GM19035 (cell line): ENCODE measurements around the gene CTSL.
"Not testable (repeated sequence)": the region's sequence is repeated elsewhere in the genome, so short reads cannot be mapped to it uniquely, and the experiment has no call there.

ENCODE experiments used
- ATAC-seq: cut with Tn5 transposase; IDR thresholded peaks from one replicate; pipeline ENCODE4 v1.9.1; 2021; ENCODE audit not compliant: unreplicated experiment

Gene CTSL

DNA sequence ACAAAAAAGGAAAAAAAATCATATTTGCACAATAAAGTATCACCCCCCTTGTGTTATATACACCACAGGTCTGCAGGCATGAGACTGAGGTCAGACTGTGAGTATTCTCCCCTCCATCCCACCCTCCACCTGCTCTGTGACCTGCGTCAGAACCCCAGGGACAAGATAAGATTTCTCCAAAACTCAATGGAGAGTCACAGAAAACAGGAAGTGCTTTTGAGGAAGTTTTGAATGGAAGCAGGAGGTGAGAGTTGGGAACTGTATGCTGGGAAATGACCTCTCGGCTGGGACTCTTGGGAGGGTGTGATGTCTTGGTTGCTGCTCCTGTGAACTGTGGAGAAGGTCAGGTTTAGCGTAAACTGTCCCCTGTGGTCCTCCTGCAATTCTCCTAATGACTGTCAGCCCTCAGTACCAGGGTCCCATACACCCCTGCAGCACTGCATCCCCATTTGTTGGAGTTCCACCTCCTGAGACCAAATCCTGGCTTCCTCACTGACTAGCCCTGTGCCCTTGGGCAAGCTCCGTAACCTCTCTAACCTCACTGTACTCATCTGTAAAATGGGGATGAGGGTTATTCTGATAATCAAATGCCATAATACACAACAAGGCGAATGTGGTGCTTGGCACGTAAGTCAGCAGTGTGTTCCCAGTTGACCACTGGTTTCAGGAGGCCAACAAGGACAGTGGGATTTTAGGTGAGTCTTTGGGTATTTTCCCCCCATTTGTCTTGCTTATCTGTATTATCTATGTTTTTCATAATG lies 6.9 kb upstream of the CTSL start:
- no peak for ATAC-seq

DNA sequence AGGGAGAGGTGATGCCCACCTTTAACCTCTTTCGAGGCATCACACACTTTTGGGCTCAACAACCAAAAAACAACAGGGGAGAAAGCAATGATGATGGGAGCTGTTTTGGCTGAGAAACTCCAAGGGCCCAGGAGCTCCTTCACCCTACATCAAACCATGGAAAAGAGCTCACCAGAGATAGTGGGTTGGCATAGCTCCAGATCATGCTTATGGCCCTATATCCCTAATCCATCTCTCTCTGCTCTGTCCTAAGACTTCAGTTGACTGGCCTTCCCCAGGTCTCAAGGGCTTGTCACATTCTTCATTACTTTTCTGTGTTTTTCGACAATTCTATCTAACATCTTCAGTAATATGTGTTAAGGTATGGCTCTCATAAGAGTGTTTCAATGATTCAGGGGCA lies 5.7 kb upstream of the CTSL start:
- no peak for ATAC-seq

DNA sequence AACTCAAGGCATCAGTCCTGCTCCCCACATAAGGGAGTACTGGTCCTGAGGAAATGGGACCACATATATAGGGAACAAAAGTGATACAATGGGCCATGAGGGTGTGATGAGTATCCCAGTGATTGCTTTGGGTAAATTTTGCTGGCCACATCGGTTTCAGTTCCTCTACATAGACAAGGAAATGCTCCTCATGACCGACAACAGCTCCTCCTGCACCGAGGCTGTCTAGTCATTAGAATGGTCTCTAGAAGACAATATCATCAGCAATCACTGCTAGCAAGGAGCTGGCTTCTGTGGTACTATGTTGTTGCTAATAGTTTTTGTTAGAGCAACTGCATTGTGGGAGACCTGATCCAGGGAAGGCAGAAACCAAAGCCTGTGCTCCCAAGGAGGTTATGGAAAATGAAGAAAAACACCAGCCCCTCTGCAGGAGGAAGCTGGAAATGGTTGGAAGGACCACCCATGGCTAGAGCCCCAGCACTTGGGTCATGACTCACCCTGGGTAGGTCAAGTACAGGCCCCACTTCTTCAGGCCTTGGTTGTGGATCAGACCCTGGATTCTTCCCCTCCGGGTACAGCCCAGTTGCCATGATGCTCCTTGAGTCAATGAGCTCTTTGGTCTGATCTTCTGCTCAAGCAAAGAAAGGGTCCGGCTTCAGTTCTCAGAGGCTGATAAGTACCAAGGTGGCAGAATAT lies 3.4 kb upstream of the CTSL start:
- no peak for ATAC-seq

DNA sequence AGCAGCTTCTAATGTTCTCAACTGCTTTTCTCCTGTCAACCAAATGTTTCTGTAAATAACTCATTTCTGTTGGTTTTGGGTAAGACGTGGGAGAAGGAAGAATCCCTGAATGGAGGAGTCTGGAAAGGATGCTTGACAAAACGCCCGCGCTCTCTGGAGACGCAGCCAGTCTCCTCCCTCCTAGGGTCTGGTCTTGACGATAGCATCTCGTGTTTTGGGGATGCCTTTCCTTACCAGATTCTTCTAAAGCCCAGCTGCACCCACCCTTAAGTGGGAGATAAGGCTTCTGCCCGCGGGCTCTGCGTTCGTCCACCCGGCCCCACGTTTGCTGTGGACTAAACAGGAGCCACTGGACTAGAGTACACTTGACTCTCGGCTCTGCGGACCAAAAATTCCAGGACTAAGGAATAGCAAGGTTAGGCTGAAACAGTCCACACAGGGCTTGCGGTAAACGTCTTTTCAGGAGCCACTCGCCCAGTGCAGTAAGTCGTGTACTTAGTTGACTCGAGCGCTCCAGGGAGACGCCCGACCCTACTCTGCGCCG lies 491 bp upstream of the CTSL start:
- ATAC-seq: no peak

DNA sequence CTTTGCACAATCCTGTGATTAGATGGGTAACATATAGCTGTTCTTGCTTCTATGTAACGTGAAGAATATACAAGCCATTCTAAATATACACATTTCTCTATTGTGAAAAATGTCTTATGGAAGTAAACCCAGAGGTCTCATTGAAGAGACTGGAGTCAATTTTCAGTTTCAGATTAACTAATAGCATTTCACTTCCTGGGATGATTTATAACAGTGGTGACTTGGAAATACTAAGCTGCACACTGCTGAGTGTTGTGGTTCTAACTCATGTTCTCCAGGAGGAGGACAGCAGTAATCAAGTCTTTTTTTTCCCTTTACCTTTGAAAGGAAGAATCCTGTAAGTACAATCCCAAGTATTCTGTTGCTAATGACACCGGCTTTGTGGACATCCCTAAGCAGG lies 3.3 kb downstream of the CTSL start:
- no peak for ATAC-seq

DNA sequence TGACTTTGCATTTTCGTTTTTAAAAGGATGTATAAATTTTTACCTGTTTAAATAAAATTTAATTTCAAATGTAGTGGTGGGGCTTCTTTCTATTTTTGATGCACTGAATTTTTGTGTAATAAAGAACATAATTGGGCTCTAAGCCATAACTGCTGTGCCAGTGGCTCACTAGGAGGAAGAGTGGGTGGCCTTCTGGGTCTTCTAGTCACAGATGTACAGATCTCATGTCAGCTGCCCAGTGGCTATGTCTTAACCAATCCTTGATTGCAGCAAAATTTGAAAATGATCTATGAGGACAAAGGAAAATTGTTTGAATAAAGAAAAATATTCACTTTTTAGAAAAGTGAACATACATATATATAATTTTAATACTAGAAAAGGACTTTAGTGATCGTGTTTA lies 5.4 kb downstream of the CTSL start:
- ATAC-seq: no peak

GRCh38 chr9:87732344-87732743 lies 6.4 kb downstream of the CTSL start:
- ATAC-seq: no peak

GRCh38 chr9:87732756-87733155 lies 6.8 kb downstream of the CTSL start:
- ATAC-seq: no peak

DNA sequence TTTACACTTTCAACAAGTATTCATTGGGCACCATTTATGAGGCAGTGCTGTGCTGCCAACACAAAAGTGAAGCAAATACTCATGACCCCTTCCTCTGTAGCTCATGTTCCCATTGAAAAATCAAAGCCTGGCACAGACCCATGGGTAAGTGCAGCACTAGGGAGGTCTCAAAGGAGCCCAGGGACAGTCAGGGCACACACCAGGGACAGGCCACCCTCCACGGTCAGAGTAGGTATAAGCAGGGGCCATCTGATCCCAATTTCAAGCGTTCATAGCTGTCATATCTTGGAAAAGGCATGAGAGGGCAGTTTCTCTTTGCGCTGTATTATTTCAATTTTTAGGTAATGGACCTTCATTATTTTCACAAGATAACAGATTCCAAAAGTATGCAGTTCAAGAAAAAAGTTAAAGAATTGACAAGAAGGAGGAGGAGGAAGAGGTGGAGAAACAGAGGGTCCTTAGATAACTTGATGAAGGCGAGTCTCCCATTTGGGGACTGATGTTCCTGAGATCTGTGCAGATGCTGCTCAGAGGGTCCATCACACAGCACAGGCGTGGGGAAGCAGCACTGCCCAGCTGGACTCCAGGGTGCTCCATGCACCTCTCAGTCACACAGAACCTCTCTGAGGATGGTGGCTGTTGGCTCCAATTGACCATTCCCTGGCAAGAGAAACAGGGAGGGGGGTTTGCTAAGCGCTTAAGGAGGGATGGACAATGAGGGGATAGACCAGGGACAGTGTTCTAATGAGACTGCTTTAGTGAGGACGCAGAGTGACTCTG lies 7.5 kb downstream of the CTSL start:
- ATAC-seq: no peak

DNA sequence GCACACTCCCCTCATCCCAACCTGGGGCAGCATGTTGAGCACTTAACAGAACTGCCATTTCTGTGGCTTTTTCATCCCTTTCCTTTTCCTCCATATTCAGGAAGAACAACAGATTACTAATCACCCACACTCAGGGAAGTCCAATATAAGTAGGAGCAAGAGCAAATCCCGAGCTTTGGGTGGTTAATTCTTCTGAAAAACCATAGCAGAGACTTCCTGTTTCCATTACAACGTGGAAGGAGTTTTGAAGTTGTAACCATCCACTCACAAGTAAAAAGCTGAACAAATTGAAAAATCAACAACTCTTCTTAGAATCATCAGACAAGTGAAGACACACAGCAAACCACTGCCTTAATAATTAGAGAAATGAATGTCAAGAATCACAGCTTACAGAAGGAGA lies 8.2 kb downstream of the CTSL start:
- ATAC-seq: no peak

GRCh38 chr9:87739546-87739945 lies 13.6 kb downstream of the CTSL start:
- ATAC-seq: no peak

GRCh38 chr9:87740209-87740608 lies 14.3 kb downstream of the CTSL start:
- ATAC-seq: no peak

DNA sequence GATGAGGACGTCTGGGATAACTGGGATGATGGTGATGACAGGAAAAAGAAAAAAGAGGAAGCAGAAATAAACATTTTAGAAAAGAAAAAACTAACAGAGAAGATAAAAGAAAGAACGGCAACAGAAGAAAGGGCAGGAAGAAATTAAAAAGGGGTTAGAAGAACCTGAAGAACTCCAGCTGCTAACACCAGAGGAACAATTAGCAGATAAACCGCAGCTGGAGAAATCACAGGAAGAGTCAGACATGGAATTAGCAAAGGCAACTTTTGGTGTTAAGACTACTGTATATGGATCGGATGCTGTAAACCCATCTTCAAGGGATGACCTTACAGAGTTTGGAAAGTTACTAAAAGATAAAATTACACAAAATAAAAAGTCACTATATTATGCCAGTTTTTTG lies 15.4 kb downstream of the CTSL start:
- no peak for ATAC-seq

DNA sequence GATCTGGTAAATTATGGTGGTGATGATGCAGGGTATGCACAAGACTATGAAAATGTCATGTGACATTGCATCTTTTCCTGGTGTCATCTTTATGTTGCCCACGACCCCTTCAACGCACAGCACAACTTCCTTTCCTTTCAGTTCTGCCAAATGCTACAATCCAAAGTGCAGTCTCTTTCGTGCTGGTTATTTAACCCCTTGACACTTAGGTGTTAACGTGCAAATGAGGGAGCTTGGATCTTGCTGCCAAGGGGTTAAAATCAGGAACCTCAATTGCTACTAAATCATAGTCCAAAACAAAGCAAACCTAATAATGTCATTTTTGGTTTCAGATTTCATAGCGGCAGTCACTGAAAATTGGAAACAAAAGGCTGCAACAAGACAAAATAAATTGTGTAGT lies 16.0 kb downstream of the CTSL start:
- ATAC-seq: no peak

DNA sequence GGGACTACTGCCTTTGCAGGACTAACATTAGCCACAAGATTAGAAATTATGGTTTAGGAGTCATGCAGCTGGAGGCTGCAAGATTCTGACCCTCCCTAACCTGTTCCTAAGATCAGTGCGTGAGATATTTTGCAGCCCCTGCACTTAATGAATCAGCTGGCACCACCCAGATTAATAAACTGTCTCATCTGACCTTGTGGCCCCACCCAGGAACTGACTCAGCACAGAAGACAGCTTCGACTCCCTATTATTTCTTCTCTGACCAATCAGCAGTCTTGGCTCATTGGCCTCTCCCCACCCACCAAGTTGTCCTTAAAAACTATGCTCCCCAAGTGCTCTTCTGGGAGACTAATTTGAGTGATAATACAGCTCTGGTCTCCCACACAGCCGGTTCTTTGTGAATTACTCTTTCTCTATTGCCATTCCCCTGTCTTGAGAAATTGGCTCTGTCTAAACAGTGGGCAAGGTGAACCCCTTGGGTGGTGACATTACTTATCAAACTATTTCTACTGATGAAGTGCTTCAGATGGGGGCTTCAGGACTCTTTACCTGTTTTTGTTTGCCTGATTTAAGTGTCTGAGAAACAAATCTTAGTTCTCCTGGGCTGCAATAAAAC lies 17.0 kb downstream of the CTSL start:
- no peak for ATAC-seq

DNA sequence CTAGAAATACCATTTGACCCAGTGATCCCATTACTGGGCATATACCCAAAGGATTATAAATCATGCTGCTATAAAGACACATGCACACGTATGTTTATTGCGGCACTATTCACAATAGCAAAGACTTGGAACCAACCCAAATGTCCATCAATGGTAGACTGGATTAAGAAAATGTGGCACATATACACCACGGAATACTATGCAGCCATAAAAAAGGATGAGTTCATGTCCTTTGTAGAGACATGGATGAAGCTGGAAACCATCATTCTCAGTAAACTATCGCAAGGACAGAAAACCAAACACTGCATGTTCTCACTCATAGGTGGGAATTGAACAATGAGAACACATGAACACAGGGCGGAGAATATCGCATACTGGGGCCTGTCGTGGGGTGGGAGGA lies 18.3 kb downstream of the CTSL start:
- not testable (repeated sequence) for ATAC-seq

- ATAC-seq: no peak
Measured at GRCh38 chr9:87746186-87746585, 20.3 kb downstream of the CTSL start.

DNA sequence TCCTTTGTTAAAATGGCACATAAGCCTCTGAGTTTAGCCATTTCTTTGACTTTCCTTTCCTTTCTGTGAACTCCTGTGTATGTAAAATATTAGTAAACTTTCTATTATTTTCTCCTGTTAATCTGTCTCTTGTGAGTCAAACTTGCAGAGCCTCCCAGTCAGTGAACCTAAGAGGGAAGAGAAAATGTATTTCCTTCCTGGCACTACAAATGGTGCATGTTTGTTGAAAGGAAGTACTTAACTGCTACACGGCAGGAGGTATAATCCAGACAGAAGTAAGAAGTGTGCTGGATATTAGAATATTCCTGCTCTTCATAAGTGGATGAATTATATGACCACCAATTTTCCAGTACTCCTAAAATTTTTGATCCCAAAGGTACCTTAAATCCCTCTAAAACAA lies 23.0 kb downstream of the CTSL start:
- ATAC-seq: no peak

GRCh38 chr9:87749335-87750035 lies 23.6 kb downstream of the CTSL start:
- no peak for ATAC-seq

DNA sequence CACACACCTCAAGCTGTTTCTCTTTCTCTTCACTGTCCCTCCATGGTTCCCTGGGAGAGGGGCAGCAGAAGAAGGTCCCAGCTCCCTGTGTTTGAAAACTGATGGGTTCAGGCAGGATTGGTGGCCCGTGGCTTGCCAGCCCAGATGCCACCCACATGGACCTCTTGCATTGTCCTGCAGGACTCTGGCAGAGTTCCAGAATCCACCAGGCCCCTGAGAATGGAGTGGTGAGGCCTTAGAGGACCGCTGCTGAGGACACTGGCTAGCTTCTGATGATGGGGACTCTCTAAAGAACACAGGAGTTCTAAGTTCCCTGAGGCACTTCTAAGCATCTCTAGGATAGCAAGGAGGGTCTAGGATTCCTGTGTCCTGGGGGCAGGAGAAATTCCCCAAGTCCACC lies 24.8 kb downstream of the CTSL start:
- no peak for ATAC-seq

- no peak for ATAC-seq
Measured at GRCh38 chr9:87751423-87751822, 25.5 kb downstream of the CTSL start.
